DMS 273 treated with DMSO at 0.1 percent for 48 hours (cell line): Measurements from ENCODE around the gene TOR4A.
"Not testable (repeated sequence)": the region's sequence is repeated elsewhere in the genome, so short reads cannot be mapped to it uniquely, and the experiment has no call there.

Source experiments
- DNase-seq: peaks from one replicate; lab custom pipeline; 2025; lab: John Stamatoyannopoulos, UW

TOR4A gene

DNA sequence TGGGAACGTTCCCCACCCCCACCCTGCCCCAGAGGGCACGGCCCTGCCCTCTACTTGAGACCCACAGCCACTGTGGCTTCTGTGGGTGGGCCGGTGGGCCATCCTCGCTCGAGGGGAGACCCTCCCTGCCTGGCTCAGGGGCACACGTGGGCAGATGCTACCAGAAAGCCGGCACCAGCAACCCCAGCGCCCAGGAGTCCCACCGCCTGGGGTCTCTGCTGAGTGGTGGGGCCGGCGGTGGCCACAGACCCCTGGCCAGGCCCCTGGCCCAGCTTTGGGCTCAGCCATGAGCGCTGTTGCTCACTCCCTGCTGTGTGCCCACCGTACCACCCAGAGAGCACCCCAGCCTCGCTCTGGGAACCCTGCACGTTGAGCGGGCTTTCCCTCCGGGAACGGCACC, 41.1 kb downstream of the TOR4A start:
- DNase-seq, result no peak

DNA sequence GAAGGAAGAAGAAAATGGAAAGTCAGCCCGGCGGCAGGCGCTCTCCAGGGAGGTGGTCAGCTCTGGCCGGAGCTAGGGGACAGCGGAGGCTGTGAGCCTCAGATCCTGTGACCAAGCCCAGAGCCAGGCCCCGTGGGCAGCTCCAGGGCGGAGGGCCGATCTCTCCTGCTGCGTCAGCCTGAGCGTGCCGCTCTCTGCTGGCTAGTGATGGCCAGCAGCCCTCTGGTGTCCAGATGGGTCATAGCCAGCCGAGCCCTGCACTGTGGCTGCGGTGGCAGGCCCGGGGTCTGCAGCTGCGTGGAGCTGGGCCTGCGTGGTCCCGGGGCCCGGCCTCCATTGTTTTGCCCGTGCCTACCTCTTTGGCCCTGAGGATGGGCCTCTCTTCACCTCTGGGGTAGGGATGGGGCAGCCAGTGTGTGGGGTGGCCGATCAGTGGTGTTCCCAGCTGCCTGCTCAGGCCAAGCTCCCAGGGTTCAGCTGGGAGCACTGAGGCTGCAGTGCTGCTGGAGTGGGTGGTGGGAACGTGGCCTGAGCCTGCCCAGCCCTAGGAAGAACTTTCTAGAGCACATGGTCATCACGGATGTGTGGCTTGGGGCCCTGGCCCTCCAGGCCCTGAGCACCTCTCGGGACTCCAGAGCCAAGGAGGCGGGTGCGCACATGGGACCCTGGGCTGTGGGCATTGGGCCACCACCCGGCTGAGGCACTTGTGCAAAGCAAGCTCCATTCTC, 41.6 kb downstream of the TOR4A start:
- DNase-seq, result no peak

DNA sequence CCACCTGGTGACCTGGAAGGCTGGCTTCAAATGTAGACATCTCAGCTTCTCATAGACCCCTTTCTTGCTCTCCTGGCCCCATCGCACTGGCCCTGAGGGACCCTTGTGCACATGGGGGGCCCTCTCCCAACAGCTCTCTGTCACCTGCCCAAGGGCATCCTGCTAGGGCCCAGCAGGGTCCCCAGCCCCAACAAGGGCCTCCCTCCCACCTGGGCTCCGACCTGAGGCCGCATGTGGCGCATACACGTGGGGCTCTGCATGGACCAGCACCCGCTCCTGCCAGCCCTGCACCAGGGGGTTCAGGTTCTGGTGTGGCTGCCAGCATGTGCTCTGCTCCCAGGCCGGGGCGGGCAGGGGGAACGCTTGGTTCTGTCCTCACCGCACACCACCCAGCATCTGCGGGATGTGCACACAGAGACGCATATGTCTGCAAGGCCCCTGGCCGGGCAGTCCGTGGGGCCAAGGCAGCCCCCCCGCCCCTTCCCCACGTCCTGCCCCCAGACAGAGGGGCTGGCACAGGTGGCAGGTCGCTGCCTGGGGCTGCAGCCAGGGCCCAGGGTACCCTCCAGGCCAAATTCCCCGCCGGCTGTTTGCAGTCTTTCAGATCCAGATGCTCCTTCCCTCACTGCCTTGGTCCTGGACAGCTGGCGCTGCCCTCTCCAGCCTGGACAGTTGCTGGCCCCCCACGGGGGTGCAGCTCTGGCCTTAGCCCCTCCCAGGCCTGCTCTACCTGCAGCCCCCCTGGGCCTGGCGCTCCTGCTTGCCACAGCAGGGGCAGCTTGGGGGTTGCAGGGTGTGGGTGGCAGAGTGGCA, 42.4 kb downstream of the TOR4A start:
- DNase-seq, result no peak

- no peak for DNase-seq
These were observed 43.2 kb downstream of the TOR4A start for GRCh38 chr9:137320555-137321384.

GRCh38 chr9:137321726-137322361, 44.3 kb downstream of the TOR4A start:
- no peak for DNase-seq

DNA sequence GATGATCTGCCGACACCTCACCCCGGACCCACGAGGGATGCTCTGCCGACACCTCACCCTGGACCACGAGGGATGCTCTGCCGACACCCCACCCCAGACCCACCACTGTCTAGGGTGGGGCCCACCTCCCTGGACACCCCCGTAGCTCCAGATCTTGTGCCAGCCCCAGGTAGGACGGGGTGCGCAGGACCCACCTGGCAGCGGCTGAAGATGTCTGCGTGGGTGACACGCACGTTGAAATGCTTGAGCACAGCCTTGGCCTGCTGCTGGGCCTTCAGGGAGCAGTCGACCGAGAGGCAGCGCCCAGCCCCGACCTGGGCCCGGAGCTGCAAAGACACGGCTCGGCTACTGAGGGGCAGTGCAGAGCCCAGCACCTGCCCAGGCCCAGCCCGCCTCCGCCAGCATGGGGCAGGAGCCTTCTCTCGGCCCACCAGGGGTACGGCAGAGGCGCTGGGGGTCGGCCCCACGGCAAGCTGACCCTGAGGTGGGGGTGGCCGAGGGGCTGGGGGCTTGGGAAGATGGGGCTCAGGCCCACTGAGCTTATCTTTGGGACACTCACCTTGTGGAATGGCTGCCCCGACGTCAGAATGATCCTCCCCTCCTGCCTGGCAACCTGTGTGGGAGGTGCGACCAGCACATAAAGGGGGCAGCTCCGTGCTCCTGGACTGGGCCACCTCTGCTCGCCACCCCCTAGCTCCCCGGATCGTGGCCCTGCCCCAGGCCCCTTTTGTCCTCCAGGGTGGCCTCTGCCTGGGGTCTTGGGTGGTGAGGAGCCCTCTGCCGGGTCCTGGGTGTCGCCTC, 46.2 kb downstream of the TOR4A start:
- DNase-seq, result no peak

DNA sequence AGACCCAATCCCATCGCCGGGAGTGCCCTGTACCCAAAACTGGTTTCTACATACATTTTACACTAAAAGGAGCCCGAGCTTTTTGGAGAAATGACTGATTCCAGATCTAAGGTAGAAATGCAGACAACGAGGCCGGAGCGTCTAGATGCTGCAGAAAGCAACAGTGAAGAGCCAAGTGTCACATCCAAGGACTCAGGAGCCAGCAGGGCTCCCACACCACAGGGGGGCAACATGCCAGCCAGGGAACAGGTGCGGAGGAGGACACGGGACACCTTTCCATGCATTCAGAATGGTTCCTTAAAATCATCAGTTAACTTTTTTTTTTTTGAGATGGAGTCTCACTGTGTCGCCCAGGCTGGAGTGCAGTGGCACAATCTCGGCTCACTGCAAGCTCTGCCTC, 47.6 kb downstream of the TOR4A start:
- DNase-seq, result no peak

DNA sequence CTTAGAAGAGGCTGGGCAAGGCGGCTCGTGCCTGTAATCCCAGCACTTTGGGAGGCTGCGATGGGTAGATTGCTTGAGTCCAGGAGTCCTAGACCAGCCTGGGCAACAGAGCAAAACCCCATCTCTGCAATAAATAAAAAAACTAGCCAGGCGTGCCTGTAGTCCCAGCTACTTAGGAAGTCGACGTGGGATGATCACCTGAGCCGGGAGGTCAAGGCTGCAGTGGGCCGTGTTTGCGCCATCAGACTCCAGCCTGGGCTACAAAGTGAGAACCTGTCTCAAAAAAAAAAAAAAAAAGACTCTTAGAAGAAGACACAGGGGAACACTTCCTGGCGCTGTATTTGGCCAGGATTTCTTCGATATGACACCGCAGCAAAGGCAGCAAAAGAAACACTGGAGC, 48.3 kb downstream of the TOR4A start:
- DNase-seq, result no peak

DNA sequence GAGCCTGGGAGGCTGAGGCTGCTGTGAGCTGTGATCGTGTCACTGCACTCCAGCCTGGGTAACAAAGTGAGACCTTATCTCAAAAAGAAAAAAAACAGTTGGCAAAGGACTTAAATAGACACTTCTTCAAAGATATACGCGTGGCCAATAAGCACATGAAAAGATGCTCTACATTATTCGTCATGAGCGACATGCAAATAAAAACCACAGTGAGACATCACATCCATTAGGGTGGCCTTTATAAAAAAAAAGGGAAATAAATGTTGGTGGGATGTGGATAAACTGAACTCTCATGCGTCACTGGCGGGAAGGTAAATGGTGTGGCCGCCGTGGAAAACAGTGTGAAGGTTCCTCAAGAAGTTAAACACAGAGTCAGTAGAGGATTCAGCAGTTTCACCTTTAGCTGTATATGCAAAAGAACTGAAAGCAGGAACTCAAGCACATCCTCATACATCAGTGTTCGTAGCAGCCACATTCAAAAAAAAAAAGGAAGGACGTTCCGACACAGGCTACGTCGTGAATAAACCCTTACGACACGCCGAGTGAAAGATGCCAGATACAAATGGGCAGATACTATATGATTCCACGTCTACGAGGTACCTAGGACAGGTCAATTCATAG, 49.0 kb downstream of the TOR4A start:
- no peak for DNase-seq

- DNase-seq, result not testable (repeated sequence)
These were observed 50.4 kb downstream of the TOR4A start for GRCh38 chr9:137327641-137328550.

GRCh38 chr9:137329590-137329989, 52.1 kb downstream of the TOR4A start:
- DNase-seq, result not testable (repeated sequence)

DNA sequence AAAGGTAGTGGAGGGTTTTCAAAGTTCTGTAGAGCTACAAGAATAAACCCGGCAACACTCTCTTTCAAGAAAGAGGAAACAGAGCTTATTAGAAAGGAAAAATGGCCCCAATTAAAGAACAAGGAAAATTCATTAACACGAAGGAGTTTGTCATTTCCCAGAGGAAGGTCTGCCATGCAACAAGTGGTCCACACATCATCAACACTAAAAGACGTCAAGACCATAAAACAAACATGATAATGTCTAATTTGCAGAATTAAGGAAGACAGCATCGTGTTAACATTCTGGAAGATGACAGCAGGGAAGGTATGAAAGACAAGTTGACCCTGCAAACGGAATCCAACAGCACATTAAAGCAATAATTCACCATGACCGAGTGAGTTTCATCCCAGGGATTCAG, 53.2 kb downstream of the TOR4A start:
- DNase-seq, result no peak

DNA sequence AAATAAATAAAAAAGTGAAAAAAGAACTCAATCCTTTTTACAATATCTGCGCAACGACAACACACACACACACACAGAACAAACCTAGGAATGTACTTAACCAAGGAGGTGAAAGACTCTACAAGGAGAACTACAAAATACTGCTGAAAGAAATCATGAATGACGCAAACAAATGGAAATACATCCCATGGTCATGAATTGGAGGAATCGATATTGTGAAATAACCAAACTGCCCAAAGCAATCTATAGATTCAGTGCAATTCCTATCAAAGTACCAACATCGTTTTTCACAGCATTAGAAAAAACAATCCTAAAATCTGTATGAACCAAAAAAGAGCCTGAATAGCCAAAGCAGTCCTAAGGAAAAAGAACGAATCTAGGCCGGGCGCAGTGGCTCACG, 54.4 kb downstream of the TOR4A start:
- no peak for DNase-seq
